GM12801 (cell line): Measurements from ENCODE around the gene MAP7D3.

Experiments used
- TF ChIP-seq, protein P1 (sequence below): IDR thresholded peaks from one replicate; pipeline ENCODE4 v1.5.1; 2011; ENCODE audit warnings: control low read depth; ENCODE audit not compliant: insufficient read length; ENCODE audit errors: extremely low read depth

Gene MAP7D3

DNA sequence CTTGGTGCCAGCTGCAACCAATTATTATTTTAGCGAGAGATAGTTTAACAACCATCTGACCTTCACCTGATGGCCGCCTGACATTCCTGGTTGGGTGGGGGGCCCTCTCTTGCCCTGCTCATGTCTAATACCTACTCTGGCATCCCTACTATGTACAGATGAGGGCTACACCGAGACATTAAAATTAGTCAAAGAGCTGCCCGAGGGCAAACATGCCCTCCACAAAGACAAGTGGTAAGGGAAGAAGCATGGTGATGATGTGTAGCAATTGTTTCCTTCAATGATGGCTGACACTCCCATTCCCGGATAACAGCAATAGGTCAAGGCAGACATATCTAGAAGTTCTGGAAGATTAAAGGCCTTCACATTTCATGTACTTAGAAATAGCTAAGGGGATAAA, 49.6 kb downstream of the MAP7D3 start:
- TF ChIP-seq, protein P1, sequence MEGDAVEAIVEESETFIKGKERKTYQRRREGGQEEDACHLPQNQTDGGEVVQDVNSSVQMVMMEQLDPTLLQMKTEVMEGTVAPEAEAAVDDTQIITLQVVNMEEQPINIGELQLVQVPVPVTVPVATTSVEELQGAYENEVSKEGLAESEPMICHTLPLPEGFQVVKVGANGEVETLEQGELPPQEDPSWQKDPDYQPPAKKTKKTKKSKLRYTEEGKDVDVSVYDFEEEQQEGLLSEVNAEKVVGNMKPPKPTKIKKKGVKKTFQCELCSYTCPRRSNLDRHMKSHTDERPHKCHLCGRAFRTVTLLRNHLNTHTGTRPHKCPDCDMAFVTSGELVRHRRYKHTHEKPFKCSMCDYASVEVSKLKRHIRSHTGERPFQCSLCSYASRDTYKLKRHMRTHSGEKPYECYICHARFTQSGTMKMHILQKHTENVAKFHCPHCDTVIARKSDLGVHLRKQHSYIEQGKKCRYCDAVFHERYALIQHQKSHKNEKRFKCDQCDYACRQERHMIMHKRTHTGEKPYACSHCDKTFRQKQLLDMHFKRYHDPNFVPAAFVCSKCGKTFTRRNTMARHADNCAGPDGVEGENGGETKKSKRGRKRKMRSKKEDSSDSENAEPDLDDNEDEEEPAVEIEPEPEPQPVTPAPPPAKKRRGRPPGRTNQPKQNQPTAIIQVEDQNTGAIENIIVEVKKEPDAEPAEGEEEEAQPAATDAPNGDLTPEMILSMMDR = no peak

DNA sequence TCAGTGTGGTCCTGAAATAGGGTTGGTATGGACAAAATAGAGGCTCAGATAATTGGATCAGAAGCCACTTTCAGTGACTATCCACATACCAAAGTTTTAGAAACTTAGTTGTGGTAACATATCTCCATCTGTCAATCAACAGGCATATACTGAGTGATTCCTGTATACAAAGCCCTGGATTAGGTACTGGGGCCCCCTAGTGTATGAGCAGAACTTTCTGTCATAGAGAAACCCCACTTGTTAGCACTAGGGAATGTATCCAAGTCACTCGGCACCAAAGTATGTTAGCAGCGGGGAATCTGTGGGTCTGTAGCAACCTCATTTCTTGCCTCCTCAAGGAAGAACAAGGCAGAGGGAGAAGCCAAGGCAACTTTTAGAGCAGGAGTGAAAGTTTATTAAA, 50.7 kb downstream of the MAP7D3 start:
- TF ChIP-seq, protein P1 = no peak

DNA sequence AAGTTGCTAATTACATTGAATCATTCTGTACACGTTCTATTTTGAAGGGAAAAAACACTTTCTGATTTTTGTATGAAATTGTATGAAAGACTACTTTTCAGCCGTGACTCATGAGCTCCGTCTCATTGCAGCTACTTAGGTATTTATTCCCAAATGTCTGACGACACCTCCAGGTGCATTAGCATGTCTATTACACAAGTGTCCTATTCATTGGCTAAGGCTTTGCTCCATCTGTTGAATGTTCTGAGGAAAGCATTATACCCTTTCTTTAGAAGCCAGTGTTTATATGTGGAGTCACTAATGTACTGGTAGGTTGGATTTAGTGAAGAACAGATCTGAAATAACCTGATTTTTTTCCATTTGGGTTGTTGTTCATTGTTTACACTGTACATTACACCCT, 51.8 kb downstream of the MAP7D3 start:
- TF ChIP-seq, protein P1 = no peak

DNA sequence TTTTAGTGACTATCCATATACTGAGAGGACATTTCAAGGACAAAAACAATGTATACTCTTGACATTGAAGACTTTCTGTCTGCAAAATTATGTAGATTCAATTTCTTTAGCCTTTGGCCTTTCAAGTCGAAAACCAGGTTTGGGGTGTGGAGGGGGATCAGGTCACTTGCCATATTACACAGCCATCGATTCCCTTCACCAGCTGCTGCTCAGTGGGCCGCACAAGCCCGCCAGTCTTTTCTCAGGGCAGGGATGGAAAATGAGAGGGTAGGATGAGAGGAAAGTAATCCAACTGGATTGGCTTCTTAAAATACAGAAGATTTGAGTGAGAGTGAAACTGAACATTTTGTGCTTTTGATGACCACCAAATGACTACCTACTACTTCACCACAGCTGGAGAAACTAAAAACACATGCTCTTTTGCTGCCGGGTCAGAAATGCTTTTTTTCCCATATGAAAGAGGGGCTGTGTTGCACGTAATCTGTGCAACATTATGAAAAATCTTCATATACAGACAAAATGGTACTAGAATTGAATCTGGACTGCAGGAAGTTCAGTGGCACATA, 52.4 kb downstream of the MAP7D3 start:
- TF ChIP-seq, protein P1 = no peak

DNA sequence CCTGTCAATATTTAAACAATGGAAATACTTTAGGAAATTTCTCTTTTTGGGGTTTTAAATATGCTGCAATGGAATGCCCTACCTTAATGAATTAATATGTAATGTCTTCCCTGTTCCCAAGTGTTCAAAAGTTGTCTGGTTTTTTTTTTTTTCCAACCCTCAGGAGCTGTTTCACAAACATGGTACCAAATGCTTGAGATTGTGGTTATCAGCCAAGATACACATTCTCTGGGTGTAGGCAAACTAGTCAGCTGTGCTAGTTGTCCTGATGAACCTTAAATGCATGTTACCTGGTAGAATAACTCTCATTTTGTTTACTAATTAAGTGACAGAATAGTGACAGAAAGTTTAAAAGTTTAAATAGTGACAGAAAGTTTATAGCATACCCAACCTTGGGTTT, 53.2 kb downstream of the MAP7D3 start:
- TF ChIP-seq, protein P1 = no peak

DNA sequence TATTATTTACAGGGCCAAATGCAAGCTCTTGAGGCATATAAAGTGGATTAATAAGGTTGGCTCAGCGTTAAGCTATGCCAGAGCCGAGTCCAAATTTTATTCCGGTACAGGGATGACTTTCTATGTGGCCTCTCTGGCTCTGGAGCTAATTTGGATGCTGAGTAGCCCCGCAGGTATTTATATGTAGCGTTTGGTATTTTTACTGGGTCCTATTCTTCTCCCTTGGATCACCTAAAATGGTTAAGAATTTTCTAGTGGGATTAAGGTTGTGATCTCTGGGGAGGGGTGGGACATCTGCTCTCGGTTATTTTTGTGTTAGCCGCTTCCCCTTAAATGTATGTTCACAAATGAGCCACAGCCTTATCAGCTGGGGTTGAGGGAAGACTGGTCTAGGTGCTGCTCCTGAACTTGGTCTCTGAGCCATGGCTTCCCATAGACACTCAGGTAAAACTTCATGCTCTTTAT, 54.5 kb downstream of the MAP7D3 start:
- TF ChIP-seq, protein P1 = no peak

DNA sequence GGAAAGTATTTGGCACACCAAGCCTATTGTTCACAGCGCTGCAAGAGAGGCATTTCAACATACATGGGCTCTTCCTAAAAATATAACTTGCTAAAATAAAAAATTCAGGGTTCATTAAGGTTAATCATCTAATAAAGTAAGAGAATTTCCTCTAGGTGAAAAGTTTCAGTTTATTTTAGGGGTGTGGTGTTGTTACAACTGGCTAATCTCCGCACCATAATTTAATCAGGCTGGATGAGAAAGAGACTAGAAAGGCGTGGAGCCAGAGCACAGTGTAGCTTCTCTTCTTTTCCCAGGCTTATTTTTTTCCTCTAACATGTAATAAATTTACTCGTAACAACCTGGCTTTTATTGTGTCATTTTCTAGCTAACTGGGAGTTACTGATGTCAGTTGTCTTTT, 56.0 kb downstream of the MAP7D3 start:
- TF ChIP-seq, protein P1 = no peak
